H1 (cell line): ENCODE results near the gene SOCS6. TPM values are rescaled to one million over a fixed set of nuclear protein-coding genes. Genes with fewer than 3 reads are reported as not detected.
A peak's percentile ranks its signal among the peaks of the same experiment; 100 is the strongest.

Experiments used
- CTCF ChIA-PET: fragments of 300-600 bp; sonication (Branson Sonifier 250); formaldehyde crosslinking; loops from one replicate; lab custom pipeline; 2021; ENCODE audit not compliant: partially characterized antibody; lab: Charles Lee
- POLR2A ChIA-PET: fragments of 300-600 bp; sonication (Branson Sonifier 250); formaldehyde crosslinking; loops from one replicate; lab custom pipeline; 2021; ENCODE audit warnings: inconsistent platforms; ENCODE audit not compliant: partially characterized antibody; lab: Charles Lee
- DNase-seq, 2 experiments: peaks; one replicate each; pipeline versions ENCODE4 v3.0.0 to v3.0.0-alpha.2; 2010 to 2022; ENCODE audit warnings: low spot score in 2 of 2, low read depth in 1 of 2, mixed read lengths in 1 of 2
- FAIRE-seq: peaks from 2 replicates; lab custom pipeline; 2011; peaks lifted over from hg19 to GRCh38; lab: Jason Lieb, UNC
- H2AFZ ChIP-seq: 2 replicates; pipeline ENCODE4 v1.8.1; 2012; ENCODE audit warnings: low read length, inconsistent platforms
- H2AK5ac ChIP-seq: 2 replicates; pipeline ENCODE4 v1.6.1; 2013; ENCODE audit warnings: low read depth, low read length
- H2BK120ac ChIP-seq: replicated peaks from 2 replicates; pipeline ENCODE3; 2013; ENCODE audit warnings: low read depth, low read length, inconsistent platforms
- H2BK12ac ChIP-seq: 2 replicates; pipeline ENCODE4 v1.6.1; 2013; ENCODE audit warnings: low read depth, low read length
- H2BK15ac ChIP-seq: 2 replicates; pipeline ENCODE4 v1.6.1; 2013; ENCODE audit warnings: low read length
- H2BK20ac ChIP-seq: 2 replicates; pipeline ENCODE4 v1.6.1; 2013; ENCODE audit warnings: low read length
- H2BK5ac ChIP-seq: 2 replicates; pipeline ENCODE4 v1.6.1; 2013; ENCODE audit warnings: low read depth, low read length
- H3K14ac ChIP-seq: 2 replicates; pipeline ENCODE4 v1.6.1; 2013; ENCODE audit warnings: inconsistent platforms; ENCODE audit not compliant: insufficient read length
- H3K18ac ChIP-seq: 2 replicates; pipeline ENCODE4 v1.6.1; 2013; ENCODE audit warnings: low read length; ENCODE audit errors: extremely low read depth
- H3K23ac ChIP-seq: 2 replicates; pipeline ENCODE4 v1.6.1; 2013; ENCODE audit warnings: inconsistent platforms; ENCODE audit not compliant: insufficient read length
- H3K23me2 ChIP-seq: 2 replicates; pipeline ENCODE4 v1.6.1; 2013; ENCODE audit warnings: low read depth, low read length
- H3K27ac ChIP-seq: 2 replicates; pipeline ENCODE4 v1.6.1; 2011; ENCODE audit warnings: low read depth, low read length, inconsistent platforms
- H3K27me3 ChIP-seq, 4 experiments: replicated peaks in 1 of 4; 1 replicate in 1 of 4; 2 replicates in 3 of 4; pipeline versions ENCODE4 v1.6.1 to v1.8.1; 2011 to 2013; ENCODE audit warnings: low read length in 3 of 4, mild to moderate bottlenecking in 3 of 4, inconsistent platforms in 2 of 4, mixed read lengths in 2 of 4, moderate library complexity in 1 of 4; ENCODE audit not compliant: control insufficient read depth in 3 of 4, insufficient read depth in 3 of 4; ENCODE audit errors: extremely low read depth in 1 of 4
- H3K36me3 ChIP-seq, 4 experiments: 2 replicates each; pipeline versions ENCODE4 v1.6.1 to v1.8.1; 2011 to 2013; ENCODE audit warnings: mild to moderate bottlenecking in 4 of 4, low read length in 3 of 4, moderate library complexity in 2 of 4, control low read depth in 1 of 4, inconsistent platforms in 1 of 4; ENCODE audit not compliant: insufficient read depth in 4 of 4, control insufficient read depth in 2 of 4
- H3K4ac ChIP-seq: replicated peaks from 2 replicates; pipeline ENCODE3; 2013; ENCODE audit warnings: low read length, low read depth, mixed read lengths, inconsistent platforms; ENCODE audit not compliant: insufficient read length
- H3K4me1 ChIP-seq, 4 experiments: replicated peaks in 1 of 4; 1 replicate in 1 of 4; 2 replicates in 3 of 4; pipeline versions ENCODE4 v1.6.1 to v1.8.1; 2011 to 2013; ENCODE audit warnings: low read length in 3 of 4, inconsistent platforms in 2 of 4, mixed read lengths in 1 of 4; ENCODE audit not compliant: insufficient read depth in 4 of 4, control insufficient read depth in 3 of 4
- H3K4me2 ChIP-seq, 2 experiments: 2 replicates each; pipeline versions ENCODE4 v1.6.1 to v1.8.1; 2011 to 2013; ENCODE audit warnings: low read depth in 2 of 2, low read length in 2 of 2, control low read depth in 1 of 2, inconsistent platforms in 1 of 2, mild to moderate bottlenecking in 1 of 2; ENCODE audit not compliant: insufficient read depth in 1 of 2
- H3K4me3 ChIP-seq, 4 experiments: fragments of 200-600, 300-600 bp in 1 of 4; sonication (generic), shearing (Covaris generic), sonication (Bioruptor Twin) in 1 of 4; 2 replicates each; pipeline versions ENCODE4 v1.5.1 to v1.8.1; 2011 to 2016; ENCODE audit warnings: low read length in 4 of 4, low read depth in 3 of 4, control low read depth in 2 of 4, inconsistent platforms in 2 of 4, mild to moderate bottlenecking in 2 of 4, mixed read lengths in 1 of 4, moderate library complexity in 1 of 4; ENCODE audit not compliant: insufficient read depth in 2 of 4; ENCODE audit errors: extremely low read depth in 1 of 4
- H3K56ac ChIP-seq: replicated peaks from 2 replicates; pipeline ENCODE3; 2013; ENCODE audit warnings: low read depth, mild to moderate bottlenecking, mixed read lengths, low read length, inconsistent platforms; ENCODE audit not compliant: insufficient read length
- H3K79me1 ChIP-seq: 2 replicates; pipeline ENCODE4 v1.6.1; 2013; ENCODE audit warnings: low read depth, low read length, control low read depth
- H3K79me2 ChIP-seq, 2 experiments: 2 replicates each; pipeline versions ENCODE4 v1.6.1 to v1.8.1; 2012 to 2013; ENCODE audit warnings: low read length in 2 of 2, mild to moderate bottlenecking in 2 of 2, inconsistent platforms in 1 of 2; ENCODE audit not compliant: insufficient read depth in 2 of 2, control insufficient read depth in 1 of 2
- H3K9ac ChIP-seq, 4 experiments: replicated peaks in 1 of 4; 1 replicate in 1 of 4; 2 replicates in 3 of 4; pipeline versions ENCODE4 v1.6.1 to v1.8.1; 2011 to 2013; ENCODE audit warnings: low read depth in 3 of 4, low read length in 3 of 4, control low read depth in 2 of 4, mild to moderate bottlenecking in 2 of 4, moderate library complexity in 2 of 4, inconsistent platforms in 1 of 4; ENCODE audit errors: extremely low read depth in 1 of 4
- H3K9me3 ChIP-seq, 2 experiments: 2 replicates each; pipeline versions ENCODE4 v1.6.1 to v1.8.1; 2012 to 2013; ENCODE audit warnings: mild to moderate bottlenecking in 2 of 2, moderate library complexity in 2 of 2, control low read depth in 1 of 2, inconsistent platforms in 1 of 2, low read depth in 1 of 2, low read length in 1 of 2, mixed read lengths in 1 of 2; ENCODE audit not compliant: insufficient read depth in 2 of 2
- H4K20me1 ChIP-seq, 2 experiments: replicated peaks in 1 of 2; 2 replicates each; pipeline versions ENCODE3 to v1.8.1; 2011 to 2013; ENCODE audit warnings: inconsistent platforms in 2 of 2, low read length in 2 of 2, mild to moderate bottlenecking in 1 of 2; ENCODE audit not compliant: insufficient read depth in 2 of 2, control insufficient read depth in 1 of 2
- H4K5ac ChIP-seq: 2 replicates; pipeline ENCODE4 v1.6.1; 2013; ENCODE audit warnings: low read length, low read depth, mixed read lengths, inconsistent platforms; ENCODE audit not compliant: insufficient read length
- H4K8ac ChIP-seq: 2 replicates; pipeline ENCODE4 v1.8.0; 2013; ENCODE audit warnings: mild to moderate bottlenecking, moderate library complexity, low read length, inconsistent platforms; ENCODE audit not compliant: insufficient read depth; ENCODE audit errors: extremely low read depth
- H4K91ac ChIP-seq: replicated peaks from 2 replicates; pipeline ENCODE3; 2013; ENCODE audit warnings: low read length, mixed read lengths, inconsistent platforms; ENCODE audit not compliant: insufficient read length
- ASH2L ChIP-seq: fragments of 200-600, 300-600 bp; sonication (generic); IDR thresholded peaks from one replicate; pipeline ENCODE4 v1.7.1; 2017; ENCODE audit warnings: low read length
- E2F6 ChIP-seq: IDR thresholded peaks from 2 replicates; pipeline ENCODE4 v1.6.1; 2012; ENCODE audit warnings: inconsistent platforms
- HDAC2 ChIP-seq, 2 experiments: fragments of 300-600 bp in 1 of 2; sonication (generic) in 1 of 2; IDR thresholded peaks; 2 replicates each; pipeline ENCODE4 v1.6.1; 2011 to 2012; ENCODE audit warnings: low read depth in 2 of 2, low read length in 2 of 2, mild to moderate bottlenecking in 2 of 2, moderate library complexity in 2 of 2, borderline replicate concordance in 1 of 2, inconsistent platforms in 1 of 2
- JUN ChIP-seq: IDR thresholded peaks from 2 replicates; pipeline ENCODE4 v1.6.1; 2011; ENCODE audit warnings: low read depth, mild to moderate bottlenecking, improper control_type of control experiment, low read length
- POLR2A ChIP-seq, 2 experiments: IDR thresholded peaks; 1 replicate in 1 of 2; 2 replicates in 1 of 2; pipeline ENCODE4 v1.6.1; 2011; ENCODE audit warnings: low read depth in 2 of 2, low read length in 2 of 2, mild to moderate bottlenecking in 2 of 2; ENCODE audit errors: control extremely low read depth in 1 of 2
- RNF2 ChIP-seq: fragments of 200-900, 300-1000 bp; sonication (generic); IDR thresholded peaks from 2 replicates; pipeline ENCODE4 v1.7.1; 2016; ENCODE audit warnings: borderline replicate concordance, low read depth, mild to moderate bottlenecking, antibody characterized with exemption, low read length; ENCODE audit not compliant: poor library complexity, severe bottlenecking; ENCODE audit errors: missing control alignments
- SIX5 ChIP-seq: IDR thresholded peaks from 2 replicates; pipeline ENCODE4 v1.6.1; 2011; ENCODE audit warnings: mild to moderate bottlenecking, low read depth, low read length
- SP1 ChIP-seq: IDR thresholded peaks from 2 replicates; pipeline ENCODE4 v1.6.1; 2011; ENCODE audit warnings: low read depth, low read length
- TAF1 ChIP-seq: IDR thresholded peaks from 2 replicates; pipeline ENCODE4 v1.6.1; 2011; ENCODE audit warnings: mild to moderate bottlenecking, low read depth, low read length
- TAF7 ChIP-seq: optimal IDR thresholded peaks from 2 replicates; pipeline ENCODE3; 2011; ENCODE audit warnings: low read depth, mild to moderate bottlenecking, inconsistent platforms, low read length, moderate library complexity, borderline replicate concordance
- WGBS, 2 experiments: shearing (Covaris generic) in 1 of 2; methylation state at CpG; one replicate each; pipeline versions ENCODE4 v1.1.6 to v1.1.7; 2013 to 2015; ENCODE audit warnings: low lambda C conversion rate in 2 of 2, mixed read lengths in 2 of 2, inconsistent platforms in 1 of 2, low coverage in 1 of 2, missing lambda C conversion rate in 1 of 2; ENCODE audit not compliant: insufficient replicate concordance in 2 of 2, insufficient coverage in 1 of 2, insufficient read length in 1 of 2; ENCODE audit errors: extremely low coverage in 1 of 2, missing lambda C conversion rate in 1 of 2; 5-methylcytosine and 5-hydroxymethylcytosine counted together
- polyA plus RNA-seq, 7 experiments: library from polyadenylated mRNA; depleted of rRNA in 3 of 7; stranded (reverse) in 5 of 7; unstranded in 2 of 7; fragments of >200 nt in 5 of 7; fragments of 200-250 nt in 2 of 7; gene quantifications; 1 replicate in 5 of 7; 2 replicates in 1 of 7; 4 replicates in 1 of 7; pipeline versions ENCODE4 v1.2.1 to v1.2.3, GENCODE V29; 2011 to 2013; ENCODE audit warnings: missing spikeins in 2 of 7, mixed read lengths in 2 of 7
- total RNA-seq: library from RNA; stranded (reverse); fragmentation: NEBNext Ultra II Directional; extraction: Animal tissue kit (Norgen Biotek cat#: 25700); gene quantifications from 2 replicates; pipeline ENCODE4 v1.2.1, GENCODE V29; 2021

SOCS6 gene
- total and polyA plus RNA-seq, 2 of the 8 experiments (the other 6 are each of a cell fraction or from before 2014, with no cell fraction given) = 9.1 to 22.9 TPM

GRCh38 chr18:70289351-70290312 is 787 bp downstream of the SOCS6 start:
- Histone ChIP-seq H3K4me2 (peak overlapping the region; percentile 96 to 99), H4K5ac (no peak overlapping the region), H3K23me2 (peaks cover 5% of the 10 kb centered on the region; the same call in 1 of the 2 replicates), H3K79me2 (peaks cover 22 to 50% of the 10 kb centered on the region in 2 experiments), H3K18ac (no peak overlapping the region; the same call in 1 of the 2 replicates), H2BK120ac (no peak overlapping the region), H3K4ac (peak overlapping the region; percentile 46), H3K14ac (no peak overlapping the region), H3K27me3 (no peaks in the 10 kb centered on the region), H2BK20ac (no peak overlapping the region), H4K20me1 (peaks cover 5 to 9% of the 10 kb centered on the region in 2 experiments), H2AFZ (peak overlapping the region; percentile 98), H4K8ac (peak overlapping the region; percentile 66), H3K79me1 (peaks cover 13% of the 10 kb centered on the region), H2BK5ac (peak overlapping the region; percentile 31; the same call in 1 of the 2 replicates), H3K56ac (no peak overlapping the region), H3K4me3 (peak overlapping the region; percentile 75 to 91 (median 84)), H2BK15ac (0 out of 2 replicates have a peak overlapping the region, but pooled peaks have one; percentile 72), H2AK5ac (no peak overlapping the region), H3K27ac (peak overlapping the region; percentile 79; the same call in 1 of the 2 replicates), H3K4me1 (peaks cover 0 to 7% (median 5%) of the 10 kb centered on the region in 4 experiments; a peak in 5 of 7 replicates), H4K91ac (peak overlapping the region; percentile 42), H3K36me3 (no peaks in the 10 kb centered on the region), H3K23ac (no peak overlapping the region), H3K9me3 (no peaks in the 10 kb centered on the region), H2BK12ac (no peak overlapping the region), H3K9ac (peak overlapping the region; percentile 80 to 97 (median 93))
- ChIA-PET CTCF (interaction anchor here (0.8 kb wide), 1 partner anchor 144 kb away, joined by 4 read pairs; no protein-coding TSS in a partner anchor), POLR2A (interaction anchor here (0.6 to 1.0 kb wide), 4 partner anchors 11 to 129 kb away, joined by 3 to 4 read pairs (median 3); partner anchors contain the start of gene RTTN)
- FAIRE-seq (no peak), DNase-seq (peak in 1 of 2 experiments; percentile 72)
- 10% methylated on average over 16 of the region's 87 CpGs; no CpG with 5 or more reads in 1 of the 2 experiments for WGBS, 2 experiments
- TF ChIP-seq TAF1 (peak; percentile 58), SIX5 (no peak), TAF7 (no peak), SP1 (no peak), JUN (no peak), E2F6 (no peak), POLR2A (IDR thresholded peaks at IDR 0.05; ENCODE audit: control extremely low read depth in 1 of 2, low read depth in 2 of 2, low read length in 2 of 2) (no peak; a peak in 1 of 3 replicates), HDAC2 (IDR thresholded peaks at IDR 0.05; ENCODE audit: borderline replicate concordance in 1 of 2, low read depth in 2 of 2, low read length in 2 of 2) (no peak), ASH2L (peak; percentile 48), RNF2 (no peak)
